ENCODE measurements around the gene ARL4A.
"Not testable (repeated sequence)": the region's sequence is repeated elsewhere in the genome, so short reads cannot be mapped to it uniquely, and the experiment has no call there.

The ARL4A gene, protein sequence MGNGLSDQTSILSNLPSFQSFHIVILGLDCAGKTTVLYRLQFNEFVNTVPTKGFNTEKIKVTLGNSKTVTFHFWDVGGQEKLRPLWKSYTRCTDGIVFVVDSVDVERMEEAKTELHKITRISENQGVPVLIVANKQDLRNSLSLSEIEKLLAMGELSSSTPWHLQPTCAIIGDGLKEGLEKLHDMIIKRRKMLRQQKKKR

DNA sequence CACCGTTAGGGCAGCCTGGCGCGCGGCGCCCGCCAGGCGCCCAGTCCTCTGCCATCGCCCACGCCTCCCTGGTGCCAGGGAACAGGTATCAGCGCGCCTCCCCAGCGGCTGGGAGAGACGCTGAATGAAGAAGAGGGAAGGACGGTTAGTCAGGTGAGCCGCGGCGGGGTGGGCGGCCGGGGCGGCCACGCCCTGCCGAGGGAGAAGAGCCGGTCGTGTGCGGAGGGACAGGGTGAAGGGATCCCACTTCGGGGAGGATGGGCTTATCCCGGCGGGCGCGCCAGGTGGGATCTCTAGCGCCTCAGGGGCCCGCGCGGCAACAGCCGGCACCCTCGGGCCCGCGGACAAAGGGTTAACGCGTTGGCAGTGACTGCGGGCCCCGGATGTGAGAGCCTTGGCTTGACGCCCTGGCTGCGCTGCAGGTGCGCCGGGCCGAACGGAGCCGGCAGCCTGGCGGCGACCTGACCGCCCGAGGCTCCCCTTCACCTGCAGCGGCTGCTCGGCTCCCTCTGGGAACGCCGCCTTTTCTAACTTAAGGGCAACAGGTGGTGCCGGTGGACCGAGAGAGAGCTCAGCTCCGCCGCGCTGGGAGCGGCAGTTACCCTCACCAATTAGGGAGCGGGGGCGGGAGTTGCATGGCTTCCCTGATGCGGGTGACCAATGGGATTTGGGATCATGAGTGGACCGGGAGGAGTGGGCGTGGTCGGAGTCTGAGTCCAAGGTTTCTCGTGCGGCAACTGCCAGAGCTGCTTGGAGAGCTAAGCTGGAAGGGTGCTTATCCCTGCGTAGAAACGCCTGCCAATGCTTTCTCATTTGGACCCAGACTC is at the start of gene ARL4A:
TSS of gene ARL4A (plus strand) at position 743 of the 827 bp plus-strand sequence. CDS start 622 bp downstream, outside the sequence.
- DNase-seq (ENCODE audit: low read depth in 2 of 2, low spot score in 1 of 2): peak; percentile 75

DNA sequence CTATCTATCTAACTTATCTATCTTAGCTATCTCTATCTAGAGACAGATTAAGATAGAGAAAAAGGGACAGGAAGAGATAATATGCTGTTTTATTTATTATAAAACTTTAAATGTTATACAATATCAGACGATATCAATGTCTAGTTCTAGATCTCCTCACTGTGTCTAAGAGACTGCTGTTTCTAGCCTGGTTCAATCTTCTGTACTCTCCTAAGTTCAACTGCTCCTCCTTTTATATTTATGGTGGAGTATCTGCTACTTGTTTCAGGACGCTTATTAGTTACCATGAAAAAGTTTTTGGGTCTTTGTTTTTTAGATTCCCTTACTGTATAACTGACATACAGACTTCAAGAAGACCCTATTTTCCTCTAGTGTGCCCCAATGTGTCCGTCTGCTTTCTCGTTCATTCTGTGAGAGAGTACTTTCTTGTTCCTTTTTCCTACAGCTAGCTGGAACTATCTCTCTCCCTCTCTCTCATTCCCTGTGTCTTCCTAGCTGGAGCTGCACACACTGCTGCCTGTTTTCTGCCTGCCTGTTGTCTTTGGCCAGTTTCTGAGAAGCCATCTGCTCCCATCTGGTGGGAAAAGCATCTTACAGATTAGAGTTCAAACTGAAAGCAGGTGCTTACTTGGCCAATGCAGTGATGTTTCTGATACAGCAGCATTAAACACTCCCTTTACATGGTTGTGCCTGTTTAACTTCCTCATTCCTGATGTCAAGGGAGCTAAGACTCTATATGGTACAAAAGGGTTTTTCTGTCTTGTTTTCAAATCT is 49.4 kb upstream of the ARL4A start:
- no peak for DNase-seq (ENCODE audit: low read depth in 2 of 2, low spot score in 1 of 2)

DNA sequence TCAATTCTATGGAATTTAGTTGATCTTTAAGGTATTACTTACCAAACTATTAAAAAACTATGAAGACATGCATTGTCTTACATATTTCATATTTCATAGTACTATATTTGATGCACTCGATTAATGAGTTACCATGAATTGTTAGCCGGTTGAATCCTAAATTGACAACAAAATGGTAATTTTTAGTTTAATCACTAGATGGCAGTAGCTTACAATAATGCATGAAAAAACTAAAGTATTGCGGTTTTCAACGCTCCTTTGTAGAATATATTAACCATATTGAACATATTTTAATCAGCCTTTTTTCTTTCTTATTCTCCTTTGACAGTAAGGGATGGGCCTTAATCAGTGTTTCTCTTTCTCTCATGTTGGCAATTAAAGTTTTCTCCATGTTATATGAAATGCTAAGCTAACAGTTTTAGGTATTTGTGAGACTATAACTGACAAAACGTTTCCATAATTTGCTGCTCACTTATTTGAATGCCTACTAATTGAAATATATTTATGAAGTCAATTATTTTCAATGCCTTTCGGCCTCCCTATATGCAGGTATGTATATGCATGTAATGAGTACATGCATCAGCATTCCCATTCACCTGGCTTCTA is 48.5 kb upstream of the ARL4A start:
- DNase-seq (ENCODE audit: low read depth in 2 of 2, low spot score in 1 of 2): no peak

- no peak for DNase-seq (ENCODE audit: low read depth in 2 of 2, low spot score in 1 of 2)
Observed at GRCh38 chr7:12640299-12641096, 46.9 kb upstream of the ARL4A start.

DNA sequence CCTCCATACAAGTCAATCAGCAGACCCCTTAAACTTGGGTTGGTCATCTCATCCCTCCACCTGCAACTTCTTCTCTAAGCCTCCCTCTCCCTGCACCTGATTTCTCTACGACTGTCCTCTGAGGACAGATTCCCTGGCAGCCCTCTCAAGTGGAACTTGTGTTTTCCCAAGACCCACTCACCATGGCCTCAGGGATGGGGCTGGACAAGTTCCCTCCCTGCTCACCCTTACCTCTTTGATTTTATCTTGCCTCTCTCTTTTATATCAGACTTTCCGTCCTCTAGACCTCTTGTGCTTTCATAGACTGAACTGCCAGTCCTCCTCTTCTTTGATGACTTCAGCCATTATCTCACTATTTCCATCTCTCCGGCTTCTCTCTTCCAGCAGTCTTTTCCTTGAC is 46.2 kb upstream of the ARL4A start:
- no peak for DNase-seq (ENCODE audit: low read depth in 2 of 2, low spot score in 1 of 2)

GRCh38 chr7:12642508-12642907 is 44.9 kb upstream of the ARL4A start:
- DNase-seq (ENCODE audit: low read depth in 2 of 2, low spot score in 1 of 2): no peak

- no peak for DNase-seq (ENCODE audit: low read depth in 2 of 2, low spot score in 1 of 2)
Observed at GRCh38 chr7:12643001-12643643, 44.3 kb upstream of the ARL4A start.

GRCh38 chr7:12643644-12644043 is 43.8 kb upstream of the ARL4A start:
- DNase-seq (ENCODE audit: low read depth in 2 of 2, low spot score in 1 of 2): no peak

GRCh38 chr7:12645212-12645611 is 42.2 kb upstream of the ARL4A start:
- DNase-seq (ENCODE audit: low read depth in 2 of 2, low spot score in 1 of 2): not testable (repeated sequence)

- no peak for DNase-seq (ENCODE audit: low read depth in 2 of 2, low spot score in 1 of 2)
Observed at GRCh38 chr7:12646139-12646538, 41.3 kb upstream of the ARL4A start.

GRCh38 chr7:12647364-12648219 is 39.8 kb upstream of the ARL4A start:
- DNase-seq (ENCODE audit: low read depth in 2 of 2, low spot score in 1 of 2): no peak

GRCh38 chr7:12648704-12649261 is 38.6 kb upstream of the ARL4A start:
- no peak for DNase-seq (ENCODE audit: low read depth in 2 of 2, low spot score in 1 of 2)

GRCh38 chr7:12649348-12649747 is 38.1 kb upstream of the ARL4A start:
- DNase-seq (ENCODE audit: low read depth in 2 of 2, low spot score in 1 of 2): no peak

- DNase-seq (ENCODE audit: low read depth in 2 of 2, low spot score in 1 of 2): no peak
Observed at GRCh38 chr7:12650080-12650479, 37.4 kb upstream of the ARL4A start.

- no peak for DNase-seq (ENCODE audit: low read depth in 2 of 2, low spot score in 1 of 2)
Observed at GRCh38 chr7:12653110-12653509, 34.3 kb upstream of the ARL4A start.

GRCh38 chr7:12653518-12653917 is 33.9 kb upstream of the ARL4A start:
- DNase-seq (ENCODE audit: low read depth in 2 of 2, low spot score in 1 of 2): no peak

GRCh38 chr7:12655161-12655560 is 32.3 kb upstream of the ARL4A start:
- DNase-seq (ENCODE audit: low read depth in 2 of 2, low spot score in 1 of 2): no peak

- DNase-seq (ENCODE audit: low read depth in 2 of 2, low spot score in 1 of 2): not testable (repeated sequence)
Observed at GRCh38 chr7:12660423-12660822, 27.0 kb upstream of the ARL4A start.

DNA sequence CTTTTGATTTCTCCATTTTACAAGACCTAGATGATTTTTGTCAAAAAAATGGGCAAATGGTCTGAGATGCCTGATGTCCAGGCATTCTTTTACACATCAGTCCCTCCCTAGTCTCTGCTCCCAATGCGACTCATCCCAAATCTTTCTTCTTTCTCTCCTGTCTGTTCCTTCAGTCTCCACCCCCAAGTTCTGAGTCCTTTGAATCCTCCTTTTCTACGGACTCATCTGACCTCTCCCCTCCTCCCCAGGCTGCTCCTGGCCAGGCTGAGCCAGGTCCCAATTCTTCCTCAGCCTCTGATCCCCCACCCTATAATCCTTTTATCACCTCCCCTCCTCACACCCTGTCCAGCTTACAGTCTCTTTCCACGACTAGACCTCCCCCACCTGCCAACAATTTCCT is 26.4 kb upstream of the ARL4A start:
- DNase-seq (ENCODE audit: low read depth in 2 of 2, low spot score in 1 of 2): not testable (repeated sequence)
